Lung (tissue), 12 donors: ENCODE results near the gene FAM50B. TPM values are rescaled to one million over a fixed set of nuclear protein-coding genes. Genes with fewer than 3 reads are reported as not detected.

ENCODE experiments used
- ATAC-seq: fragments of 200-7000 bp; cut with Tn5 transposase; one replicate; pipeline ENCODE4 v1.9.1; 2020; ENCODE audit warnings: moderate number of reproducible peaks; ENCODE audit not compliant: insufficient read depth, low FRiP score
- DNase-seq, 3 donors: peaks; one replicate each; pipeline ENCODE4 v3.0.0-alpha.2; 2013 to 2017
- H3K27ac ChIP-seq, 2 donors: one replicate each; pipeline ENCODE4 v1.5.1; 2013; ENCODE audit warnings: mild to moderate bottlenecking in 2 of 2, moderate library complexity in 2 of 2, control low read depth in 1 of 2, inconsistent platforms in 1 of 2, low read depth in 1 of 2, low read length in 1 of 2
- H3K27me3 ChIP-seq, 3 donors: one replicate each; pipeline ENCODE4 v1.5.1; 2013; ENCODE audit warnings: low read length in 2 of 3; ENCODE audit not compliant: control insufficient read depth in 3 of 3, insufficient read depth in 3 of 3
- H3K36me3 ChIP-seq, 4 donors: one replicate each; pipeline ENCODE4 v1.5.1; 2013; ENCODE audit warnings: low read length in 4 of 4, mild to moderate bottlenecking in 1 of 4, moderate library complexity in 1 of 4; ENCODE audit not compliant: control insufficient read depth in 4 of 4, insufficient read depth in 4 of 4
- H3K4me1 ChIP-seq, 5 donors: one replicate each; pipeline ENCODE4 v1.5.1; 2013; ENCODE audit warnings: low read length in 5 of 5, mild to moderate bottlenecking in 2 of 5, moderate library complexity in 1 of 5; ENCODE audit not compliant: control insufficient read depth in 5 of 5, insufficient read depth in 5 of 5
- H3K4me3 ChIP-seq: one replicate; pipeline ENCODE4 v1.5.1; 2013; ENCODE audit warnings: mild to moderate bottlenecking, control low read depth, moderate library complexity
- H3K9ac ChIP-seq, 2 donors: one replicate each; pipeline ENCODE4 v1.5.1; 2013; ENCODE audit warnings: low read length in 2 of 2, control low read depth in 1 of 2; ENCODE audit not compliant: insufficient read depth in 1 of 2
- H3K9me3 ChIP-seq, 4 donors: one replicate each; pipeline ENCODE4 v1.5.1; 2013; ENCODE audit warnings: low read length in 3 of 4, mild to moderate bottlenecking in 1 of 4, moderate library complexity in 1 of 4; ENCODE audit not compliant: control insufficient read depth in 4 of 4, insufficient read depth in 3 of 4
- CTCF ChIP-seq: IDR thresholded peaks from 2 replicates; pipeline ENCODE4 v1.5.1; 2012; ENCODE audit warnings: mild to moderate bottlenecking; ENCODE audit errors: control extremely low read depth, extremely low read depth
- WGBS, 2 donors: extraction: QIAGEN DNeasy Blood & Tissue Kit; methylation state at CpG; one replicate each; pipeline ENCODE4 v1.1.7; 2013; 5-methylcytosine and 5-hydroxymethylcytosine counted together
- polyA plus RNA-seq, 2 donors: library from polyadenylated mRNA; stranded (reverse); fragments of 200-250 nt; gene quantifications; one replicate each; pipeline ENCODE4 v1.2.1, GENCODE V29; 2013
- total RNA-seq, 2 donors: library from RNA; depleted of rRNA in 1 of 2; stranded (reverse); fragments of >200 nt in 1 of 2; gene quantifications; one replicate each; pipeline ENCODE4 v1.2.1, GENCODE V29; 2014 to 2021
- donor health status: control.
- donor health status: control.
- donor health status: Bipolar disorder and iron deficiency.
- donor health status: healthy.
- donor health status: DM: yes; HTN: yes; CAD: no.

FAM50B gene
- total and polyA plus RNA-seq, 4 donors: 7.1 to 15.8 (median 11.3) TPM

GRCh38 chr6:3816251-3816650 is 32.9 kb upstream of the FAM50B start:
- 91 to 98% methylated on average over 2 of the region's 2 CpGs for WGBS, 2 donors
- no peak overlapping the region for H3K27ac ChIP-seq
- no peak for TF ChIP-seq CTCF

GRCh38 chr6:3819161-3820110 is 29.7 kb upstream of the FAM50B start:
- 83 to 89% methylated on average over 12 of the region's 12 CpGs for WGBS, 2 donors
- H3K4me3 ChIP-seq: no peak overlapping the region

More at GRCh38 chr6:3816251-3816650, 32.9 kb upstream of the FAM50B start:
- ATAC-seq: no peak
- Histone ChIP-seq H3K36me3 (no peaks in the 10 kb centered on the region), H3K27me3 (no peaks in the 10 kb centered on the region), H3K9ac (no peak overlapping the region), H3K9me3 (peaks cover 0 to 1% (median 0%) of the 10 kb centered on the region in 4 donors), H3K4me3 (no peak overlapping the region), H3K4me1 (peaks cover 0 to 6% (median 0%) of the 10 kb centered on the region in 5 donors)
- no peak for DNase-seq

GRCh38 chr6:3820563-3820962 is 28.6 kb upstream of the FAM50B start:
- H3K9me3 ChIP-seq: peaks cover 0 to 1% (median 0%) of the 10 kb centered on the region in 4 donors
- TF ChIP-seq CTCF: no peak
- DNase-seq: peak in 1 of 3 donors; percentile 22
- 83 to 85% methylated on average over 8 of the region's 8 CpGs for WGBS, 2 donors
- H3K4me3 ChIP-seq: no peak overlapping the region
- peaks cover 0 to 15% (median 7%) of the 10 kb centered on the region in 5 donors for H3K4me1 ChIP-seq
- H3K36me3 ChIP-seq: no peaks in the 10 kb centered on the region
- no peaks in the 10 kb centered on the region for H3K27me3 ChIP-seq
- no peak for ATAC-seq
- H3K9ac ChIP-seq: no peak overlapping the region
- H3K27ac ChIP-seq: no peak overlapping the region

More at GRCh38 chr6:3819161-3820110, 29.7 kb upstream of the FAM50B start:
- ATAC-seq (no peak), DNase-seq (no peak)
- Histone ChIP-seq H3K4me1 (peaks cover 0 to 8% (median 0%) of the 10 kb centered on the region in 5 donors), H3K9me3 (peaks cover 0 to 1% (median 0%) of the 10 kb centered on the region in 4 donors), H3K27me3 (no peaks in the 10 kb centered on the region), H3K9ac (no peak overlapping the region), H3K36me3 (no peaks in the 10 kb centered on the region), H3K27ac (no peak overlapping the region)
- no peak for TF ChIP-seq CTCF
